HepG2 (cell line): Measurements from ENCODE around the gene SEMA3B. TPM values are rescaled to one million over a fixed set of nuclear protein-coding genes. Genes with fewer than 3 reads are reported as not detected.

Experiments
- ATRX ChIP-seq: sonication (generic); formaldehyde crosslinking; IDR thresholded peaks from 2 replicates; pipeline ENCODE4 v1.4.0; 2020; ENCODE audit warnings: missing genetic modification reagents, borderline replicate concordance
- BRF2 ChIP-seq: sonication (generic); formaldehyde crosslinking; IDR thresholded peaks from 2 replicates; pipeline ENCODE4 v1.8.1; 2022; ENCODE audit warnings: mild to moderate bottlenecking, missing genetic modification reagents
- DBP ChIP-seq: sonication (generic); formaldehyde crosslinking; IDR thresholded peaks from 2 replicates; pipeline ENCODE4 v1.4.0; 2020; ENCODE audit warnings: missing genetic modification reagents; ENCODE audit errors: not compliant biosample characterization
- ETV6 ChIP-seq: sonication (generic); formaldehyde crosslinking; conservative IDR thresholded peaks from 2 replicates; pipeline ENCODE4 v1.4.0; 2020; ENCODE audit warnings: missing genetic modification reagents
- FOXA1 ChIP-seq, 2 experiments: fragments of 450-650 bp in 1 of 2; sonication (generic) in 1 of 2; formaldehyde crosslinking in 1 of 2; IDR thresholded peaks; 2 replicates each; pipeline versions ENCODE4 v1.4.0 to v1.6.1; 2016 to 2020; ENCODE audit warnings: missing genetic modification reagents in 1 of 2
- GABPA ChIP-seq, 2 experiments: IDR thresholded peaks; 2 replicates each; pipeline ENCODE4 v1.6.1; 2011 to 2016; ENCODE audit warnings: low read depth in 2 of 2, low read length in 1 of 2, missing biosample characterization in 1 of 2, missing genetic modification characterization in 1 of 2
- HIVEP1 ChIP-seq: sonication (generic); formaldehyde crosslinking; IDR thresholded peaks from 2 replicates; pipeline ENCODE4 v1.4.0; 2020; ENCODE audit warnings: mild to moderate bottlenecking, missing genetic modification reagents
- JDP2 ChIP-seq: sonication (generic); formaldehyde crosslinking; IDR thresholded peaks from 2 replicates; pipeline ENCODE4 v1.8.1; 2022; ENCODE audit warnings: missing genetic modification reagents, borderline replicate concordance
- KDM5A ChIP-seq: fragments of 200-600 bp; sonication (generic); IDR thresholded peaks from 2 replicates; pipeline ENCODE4 v1.7.0; 2018; ENCODE audit warnings: antibody characterized with exemption, mild to moderate bottlenecking, low read length, borderline replicate concordance
- MTA3 ChIP-seq: sonication (generic); formaldehyde crosslinking; IDR thresholded peaks from 2 replicates; pipeline ENCODE4 v1.4.0; 2020; ENCODE audit warnings: missing genetic modification reagents
- NAIF1 ChIP-seq: sonication (generic); formaldehyde crosslinking; IDR thresholded peaks from 2 replicates; pipeline ENCODE4 v1.5.0; 2020; ENCODE audit warnings: mild to moderate bottlenecking, missing genetic modification reagents, borderline replicate concordance
- NR2C2 ChIP-seq: sonication (generic); formaldehyde crosslinking; IDR thresholded peaks from 2 replicates; pipeline ENCODE4 v1.4.0; 2020; ENCODE audit warnings: missing genetic modification reagents, mild to moderate bottlenecking, moderate library complexity, borderline replicate concordance
- PAWR ChIP-seq: sonication (generic); formaldehyde crosslinking; IDR thresholded peaks from 2 replicates; pipeline ENCODE4 v1.4.0; 2020; ENCODE audit warnings: missing genetic modification reagents, mild to moderate bottlenecking, borderline replicate concordance
- SAP130 ChIP-seq: IDR thresholded peaks from 2 replicates; pipeline ENCODE4 v1.6.1; 2016; ENCODE audit warnings: low read depth
- STAG1 ChIP-seq: sonication (generic); formaldehyde crosslinking; IDR thresholded peaks from 2 replicates; pipeline ENCODE4 v1.4.0; 2020; ENCODE audit warnings: missing genetic modification reagents
- ZNF121 ChIP-seq: sonication (generic); formaldehyde crosslinking; IDR thresholded peaks from 2 replicates; pipeline ENCODE4 v1.5.0; 2020; ENCODE audit warnings: mild to moderate bottlenecking, missing genetic modification reagents
- ZNF205 ChIP-seq: IDR thresholded peaks from 2 replicates; pipeline ENCODE4 v1.6.1; 2018; ENCODE audit warnings: missing biosample characterization, missing genetic modification reagents
- ZSCAN9 ChIP-seq: IDR thresholded peaks from 2 replicates; pipeline ENCODE4 v1.6.1; 2016; ENCODE audit warnings: borderline replicate concordance
- polyA plus RNA-seq, 8 experiments: library from polyadenylated mRNA; depleted of rRNA in 3 of 8; stranded (reverse) in 7 of 8; unstranded in 1 of 8; fragments of >200 nt; fragmentation: Illumina TruSeq in 4 of 8; extraction: Trizol in 4 of 8; gene quantifications; 2 replicates each; pipeline versions ENCODE4 v1.2.1 to v1.2.3, GENCODE V29; 2011 to 2016; ENCODE audit warnings: low read depth in 4 of 8, missing spikeins in 1 of 8, mixed read lengths in 1 of 8; ENCODE audit not compliant: insufficient read depth in 1 of 8
- total RNA-seq, 5 experiments: library from RNA; depleted of rRNA; stranded (reverse); fragments of >200 nt; fragmentation: Illumina TruSeq; extraction: Trizol; gene quantifications; 2 replicates each; pipeline ENCODE4 v1.2.3, GENCODE V29; 2016; ENCODE audit warnings: low read depth in 1 of 5

The SEMA3B gene
- total and polyA plus RNA-seq, 2 of the 13 experiments (the other 11 are each of a cell fraction or from before 2014, with no cell fraction given): 93.2 to 158 TPM

GRCh38 chr3:50272911-50273688, 4.2 kb downstream of the SEMA3B start (continued):
- TF ChIP-seq NAIF1 (CRISPR knock-in tag): no peak
- TF ChIP-seq DBP (CRISPR knock-in tag): no peak
- no peak for TF ChIP-seq NR2C2 (CRISPR knock-in tag)
- TF ChIP-seq ZSCAN9: peak; percentile 56; the same call in 1 of the 2 replicates
- TF ChIP-seq STAG1 (CRISPR knock-in tag): peak; percentile 97
- TF ChIP-seq ETV6 (CRISPR knock-in tag): no peak
- TF ChIP-seq ATRX (CRISPR knock-in tag): no peak
- no peak for TF ChIP-seq BRF2 (CRISPR knock-in tag)
- no peak for TF ChIP-seq MTA3 (CRISPR knock-in tag)
- no peak for TF ChIP-seq FOXA1 (IDR thresholded peaks at IDR 0.05)
- peak; percentile 35; the same call in 1 of the 2 replicates for TF ChIP-seq FOXA1 (CRISPR knock-in tag; IDR thresholded peaks at IDR 0.05)
- no peak for TF ChIP-seq HIVEP1 (CRISPR knock-in tag)
- peak; percentile 53 for TF ChIP-seq SAP130 (CRISPR knock-in tag)
- no peak for TF ChIP-seq PAWR (CRISPR knock-in tag)
- no peak for TF ChIP-seq ZNF121
- TF ChIP-seq GABPA (IDR thresholded peaks at IDR 0.05; ENCODE audit: low read depth, low read length): no peak
- TF ChIP-seq GABPA (CRISPR knock-in tag; IDR thresholded peaks at IDR 0.05; ENCODE audit: low read depth): peak; percentile 45; the same call in 1 of the 2 replicates
- no peak for TF ChIP-seq JDP2
- peak; percentile 90 for TF ChIP-seq ZNF205 (CRISPR knock-in tag)
- TF ChIP-seq KDM5A: 0 out of 2 replicates have a peak, but pooled peaks have one; percentile 53
